ENCODE results near the gene SPINK6. TPM values are rescaled to one million over a fixed set of nuclear protein-coding genes. Genes with fewer than 3 reads are reported as not detected.

SPINK6 gene
- not detected in 2 replicates for total RNA-seq

GRCh38 chr5:148202531-148203203 lies at the start of gene SPINK6:
TSS of gene SPINK6 (plus strand) at chr5:148203042. CDS start at chr5:148203097, 55 bp downstream.

GRCh38 chr5:148168246-148168645 lies 34.6 kb upstream of the SPINK6 start, which contains the start of gene SPINK14:
TSS of gene SPINK14 (plus strand) at chr5:148168546. CDS start at chr5:148169733, 1,187 bp downstream.

GRCh38 chr5:148238418-148238794 lies 35.6 kb downstream of the SPINK6 start, which contains the start of gene MARCOL:
TSS of gene MARCOL (plus strand) at chr5:148238525. CDS start at chr5:148238598, 73 bp downstream.

Small RNA genes lying within 50 kb of the gene (small RNA-seq; reads per million reads assigned to genes)
- gene HMGN1P16 = not detected

Other genes with a start within 250 kb of the SPINK6 start
- under 0.01 TPM in 1 of 2 replicates, not detected in the other for gene SPINK5, start 139.1 kb upstream of the SPINK6 start, total RNA-seq
- gene SPINK14, start 34.5 kb upstream of the SPINK6 start, total RNA-seq = not detected in 2 replicates
- gene MARCOL, start 35.5 kb downstream of the SPINK6 start, total RNA-seq = not detected in 2 replicates
- gene SPINK13, start 65.8 kb downstream of the SPINK6 start, total RNA-seq = not detected in 2 replicates
- not detected in 2 replicates for gene SPINK7, start 109.4 kb downstream of the SPINK6 start, total RNA-seq
- not detected in 2 replicates for gene SPINK9, start 132.5 kb downstream of the SPINK6 start, total RNA-seq
- 63.6 and 76.6 TPM in 2 replicates for gene FBXO38, start 180.9 kb downstream of the SPINK6 start, total RNA-seq